GM23338 (cell line): Measurements from ENCODE around the gene DNASE2. TPM values are rescaled to one million over a fixed set of nuclear protein-coding genes. Genes with fewer than 3 reads are reported as not detected.
A peak's percentile ranks its signal among the peaks of the same experiment; 100 is the strongest.

Source experiments
- ATAC-seq: fragments of 200-7000 bp; cut with Tn5 transposase; 3 replicates; pipeline ENCODE4 v1.9.1; 2020
- DNase-seq: peaks from one replicate; pipeline ENCODE4 v3.0.0-alpha.2; 2015; ENCODE audit warnings: low spot score
- H2AFZ ChIP-seq: fragments of 200-600 bp; sonication (generic); 2 replicates; pipeline ENCODE4 v1.8.0; 2016; ENCODE audit warnings: antibody characterized with exemption, mild to moderate bottlenecking, moderate library complexity
- H3F3A ChIP-seq: fragments of 200-600 bp; sonication (generic); replicated peaks from 2 replicates; pipeline ENCODE4 v1.8.0; 2017; ENCODE audit warnings: antibody characterized with exemption, mixed run types, low read depth
- H3K27ac ChIP-seq: fragments of 200-600 bp; sonication (generic); 2 replicates; pipeline ENCODE4 v1.6.1; 2016; ENCODE audit warnings: low read depth
- H3K27me3 ChIP-seq: fragments of 200-600 bp; sonication (generic); 2 replicates; pipeline ENCODE4 v1.8.0; 2016; ENCODE audit warnings: mild to moderate bottlenecking, mixed run types, moderate library complexity; ENCODE audit not compliant: insufficient read depth
- H3K36me3 ChIP-seq: fragments of 200-600 bp; sonication (generic); 2 replicates; pipeline ENCODE4 v1.8.0; 2016; ENCODE audit warnings: mild to moderate bottlenecking; ENCODE audit not compliant: insufficient read depth
- H3K4me1 ChIP-seq: fragments of 200-600 bp; sonication (generic); 2 replicates; pipeline ENCODE4 v1.8.0; 2016; ENCODE audit warnings: mild to moderate bottlenecking, moderate library complexity; ENCODE audit not compliant: insufficient read depth
- H3K4me2 ChIP-seq: fragments of 200-600 bp; sonication (generic); 2 replicates; pipeline ENCODE4 v1.7.1; 2017; ENCODE audit warnings: mixed run types
- H3K4me3 ChIP-seq: fragments of 200-600 bp; sonication (generic); 2 replicates; pipeline ENCODE4 v1.6.1; 2016; ENCODE audit warnings: mixed run types
- H3K79me2 ChIP-seq: fragments of 200-600 bp; sonication (generic); replicated peaks from 2 replicates; pipeline ENCODE4 v1.8.0; 2017; ENCODE audit warnings: mild to moderate bottlenecking; ENCODE audit not compliant: insufficient read depth
- H3K9me2 ChIP-seq: fragments of 200-600 bp; sonication (generic); 2 replicates; pipeline ENCODE4 v1.8.0; 2017; ENCODE audit not compliant: insufficient read depth
- H4K20me1 ChIP-seq: fragments of 200-600 bp; sonication (generic); replicated peaks from 2 replicates; pipeline ENCODE4 v1.8.0; 2017; ENCODE audit warnings: mild to moderate bottlenecking; ENCODE audit not compliant: insufficient read depth
- H3K27ac Mint-ChIP-seq: 2 replicates; pipeline ENCODE4 v1.8.0; 2020; ENCODE audit warnings: inconsistent platforms, mild to moderate bottlenecking, moderate library complexity, mixed read lengths
- H3K27me3 Mint-ChIP-seq: 3 replicates; pipeline ENCODE4 v1.8.0; 2022; ENCODE audit warnings: low read depth, mild to moderate bottlenecking, moderate library complexity, mixed read lengths, inconsistent platforms; ENCODE audit not compliant: insufficient read depth, poor library complexity
- H3K36me3 Mint-ChIP-seq: 3 replicates; pipeline ENCODE4 v1.8.0; 2021; ENCODE audit warnings: low read depth, mild to moderate bottlenecking, inconsistent platforms, moderate library complexity, mixed read lengths
- H3K4me1 Mint-ChIP-seq: 3 replicates; pipeline ENCODE4 v1.8.0; 2020; ENCODE audit warnings: mild to moderate bottlenecking, inconsistent platforms, mixed read lengths
- H3K4me3 Mint-ChIP-seq: 3 replicates; pipeline ENCODE4 v1.8.0; 2021; ENCODE audit warnings: moderate library complexity, mild to moderate bottlenecking, inconsistent platforms, mixed read lengths
- H3K9me3 Mint-ChIP-seq: 3 replicates; pipeline ENCODE4 v1.8.0; 2020; ENCODE audit warnings: moderate library complexity, mild to moderate bottlenecking, inconsistent platforms, mixed read lengths
- CREB1 ChIP-seq: fragments of 250-450 bp; sonication (Bioruptor Pico); IDR thresholded peaks from 2 replicates; pipeline ENCODE4 v1.5.0; 2020; ENCODE audit warnings: low read depth, mild to moderate bottlenecking, moderate library complexity
- ETS1 ChIP-seq: IDR thresholded peaks from 2 replicates; pipeline ENCODE4 v1.6.1; 2016; ENCODE audit warnings: antibody characterized with exemption
- EZH2 ChIP-seq: fragments of 200-600 bp; sonication (generic); IDR thresholded peaks from one replicate; pipeline ENCODE4 v1.8.0; 2017; ENCODE audit warnings: antibody characterized with exemption, mild to moderate bottlenecking, low read depth; ENCODE audit not compliant: unreplicated experiment
- EZH2phosphoT487 ChIP-seq: fragments of 200-600 bp; sonication (generic); IDR thresholded peaks from one replicate; pipeline ENCODE4 v1.8.1; 2018; ENCODE audit warnings: antibody characterized with exemption; ENCODE audit not compliant: unreplicated experiment
- JUNB ChIP-seq: IDR thresholded peaks from one replicate; pipeline ENCODE4 v1.6.1; 2016; ENCODE audit warnings: antibody characterized with exemption; ENCODE audit not compliant: unreplicated experiment
- NANOG ChIP-seq: IDR thresholded peaks from 2 replicates; pipeline ENCODE4 v1.6.1; 2016; ENCODE audit warnings: antibody characterized with exemption, borderline replicate concordance
- POLR2AphosphoS5 ChIP-seq: IDR thresholded peaks from 2 replicates; pipeline ENCODE4 v1.6.1; 2016; ENCODE audit warnings: antibody characterized with exemption, low read depth
- REST ChIP-seq: IDR thresholded peaks from one replicate; pipeline ENCODE4 v1.6.1; 2018; ENCODE audit warnings: antibody characterized with exemption; ENCODE audit not compliant: unreplicated experiment
- STAT1 ChIP-seq: IDR thresholded peaks from one replicate; pipeline ENCODE4 v1.6.1; 2016; ENCODE audit warnings: antibody characterized with exemption; ENCODE audit not compliant: unreplicated experiment
- ZNF114 ChIP-seq: fragments of 250-450 bp; sonication (Bioruptor Pico); IDR thresholded peaks from 2 replicates; pipeline ENCODE4 v1.5.0; 2020; ENCODE audit warnings: mild to moderate bottlenecking, moderate library complexity
- ZNF331 ChIP-seq: fragments of 250-450 bp; sonication (Bioruptor Pico); IDR thresholded peaks from 2 replicates; pipeline ENCODE4 v1.5.0; 2020; ENCODE audit warnings: low read depth, mild to moderate bottlenecking, moderate library complexity
- polyA plus RNA-seq: library from polyadenylated mRNA; unstranded; fragments of >200 nt; fragmentation: Nextera tagmentation; extraction: Ambion mirVana; gene quantifications from 2 replicates; pipeline ENCODE4 v1.2.1, GENCODE V29; 2016
- total RNA-seq: library from RNA; depleted of rRNA; stranded (reverse); fragments of >200 nt; shearing (Covaris generic); gene quantifications from 2 replicates; pipeline ENCODE4 v1.2.3, GENCODE V29; 2014
- TF ChIP-seq, protein P1 (sequence below): fragments of 250-450 bp; sonication (Bioruptor Pico); IDR thresholded peaks from 2 replicates; pipeline ENCODE4 v1.5.0; 2020; ENCODE audit warnings: mild to moderate bottlenecking, moderate library complexity
- TF ChIP-seq, protein P2 (sequence below), 2 experiments: fragments of 200-600 bp in 1 of 2; sonication (generic) in 1 of 2; conservative IDR thresholded peaks; 2 replicates each; pipeline versions ENCODE4 v1.5.1 to v1.6.1; 2016 to 2017; ENCODE audit warnings: antibody characterized with exemption in 2 of 2, low read depth in 2 of 2, mild to moderate bottlenecking in 2 of 2, moderate library complexity in 1 of 2

DNASE2 gene
- total and polyA plus RNA-seq, 2 experiments from 2014 or later = 17.4 to 35.0 TPM

DNA sequence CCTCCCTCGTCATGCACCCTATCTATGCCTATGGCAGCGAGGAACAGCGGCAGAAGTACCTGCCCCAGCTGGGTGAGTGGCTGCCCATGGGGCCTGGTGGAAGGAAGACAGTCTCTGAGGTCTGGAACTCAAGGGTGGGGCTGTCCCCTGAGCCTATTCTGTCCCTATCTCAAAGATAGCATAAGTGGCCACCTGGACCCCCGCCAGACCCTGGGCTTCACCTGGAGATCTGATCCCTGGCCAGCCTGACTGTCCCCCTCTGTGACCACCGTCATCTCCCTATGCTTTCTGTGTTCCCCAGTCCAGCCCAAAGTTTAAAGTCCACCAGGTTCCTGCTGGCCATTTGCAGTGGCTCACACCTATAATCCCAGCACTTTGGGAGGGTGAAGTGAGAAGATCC lies 12.3 kb upstream of the DNASE2 start:
- DNase-seq = no peak
- Histone ChIP-seq H3K27ac (no peak overlapping the region), H4K20me1 (peaks cover 7% of the 10 kb centered on the region), H3F3A (peaks cover 9% of the 10 kb centered on the region), H3K9me2 (no peaks in the 10 kb centered on the region), H3K4me3 (no peak overlapping the region), H3K27me3 (no peaks in the 10 kb centered on the region), H3K79me2 (peaks cover 15% of the 10 kb centered on the region), H3K36me3 (peaks cover 16% of the 10 kb centered on the region), H3K4me2 (no peak overlapping the region), H3K4me1 (0 out of 2 replicates have a peak, but pooled peaks cover 6% of the 10 kb centered on the region), H2AFZ (no peak overlapping the region)
- Mint-ChIP-seq H3K27ac (no peak overlapping the region), H3K36me3 (peaks cover 43% of the 10 kb centered on the region), H3K4me3 (peak overlapping the region; percentile 53), H3K4me1 (peaks cover 3% of the 10 kb centered on the region; the same call in 1 of the 3 replicates), H3K27me3 (peaks cover 18% of the 10 kb centered on the region), H3K9me3 (no peaks in the 10 kb centered on the region; the same call in 2 of the 3 replicates)
- no peak for TF ChIP-seq EZH2phosphoT487
- no peak for TF ChIP-seq ZNF114
- no peak for TF ChIP-seq JUNB
- TF ChIP-seq, protein P1, sequence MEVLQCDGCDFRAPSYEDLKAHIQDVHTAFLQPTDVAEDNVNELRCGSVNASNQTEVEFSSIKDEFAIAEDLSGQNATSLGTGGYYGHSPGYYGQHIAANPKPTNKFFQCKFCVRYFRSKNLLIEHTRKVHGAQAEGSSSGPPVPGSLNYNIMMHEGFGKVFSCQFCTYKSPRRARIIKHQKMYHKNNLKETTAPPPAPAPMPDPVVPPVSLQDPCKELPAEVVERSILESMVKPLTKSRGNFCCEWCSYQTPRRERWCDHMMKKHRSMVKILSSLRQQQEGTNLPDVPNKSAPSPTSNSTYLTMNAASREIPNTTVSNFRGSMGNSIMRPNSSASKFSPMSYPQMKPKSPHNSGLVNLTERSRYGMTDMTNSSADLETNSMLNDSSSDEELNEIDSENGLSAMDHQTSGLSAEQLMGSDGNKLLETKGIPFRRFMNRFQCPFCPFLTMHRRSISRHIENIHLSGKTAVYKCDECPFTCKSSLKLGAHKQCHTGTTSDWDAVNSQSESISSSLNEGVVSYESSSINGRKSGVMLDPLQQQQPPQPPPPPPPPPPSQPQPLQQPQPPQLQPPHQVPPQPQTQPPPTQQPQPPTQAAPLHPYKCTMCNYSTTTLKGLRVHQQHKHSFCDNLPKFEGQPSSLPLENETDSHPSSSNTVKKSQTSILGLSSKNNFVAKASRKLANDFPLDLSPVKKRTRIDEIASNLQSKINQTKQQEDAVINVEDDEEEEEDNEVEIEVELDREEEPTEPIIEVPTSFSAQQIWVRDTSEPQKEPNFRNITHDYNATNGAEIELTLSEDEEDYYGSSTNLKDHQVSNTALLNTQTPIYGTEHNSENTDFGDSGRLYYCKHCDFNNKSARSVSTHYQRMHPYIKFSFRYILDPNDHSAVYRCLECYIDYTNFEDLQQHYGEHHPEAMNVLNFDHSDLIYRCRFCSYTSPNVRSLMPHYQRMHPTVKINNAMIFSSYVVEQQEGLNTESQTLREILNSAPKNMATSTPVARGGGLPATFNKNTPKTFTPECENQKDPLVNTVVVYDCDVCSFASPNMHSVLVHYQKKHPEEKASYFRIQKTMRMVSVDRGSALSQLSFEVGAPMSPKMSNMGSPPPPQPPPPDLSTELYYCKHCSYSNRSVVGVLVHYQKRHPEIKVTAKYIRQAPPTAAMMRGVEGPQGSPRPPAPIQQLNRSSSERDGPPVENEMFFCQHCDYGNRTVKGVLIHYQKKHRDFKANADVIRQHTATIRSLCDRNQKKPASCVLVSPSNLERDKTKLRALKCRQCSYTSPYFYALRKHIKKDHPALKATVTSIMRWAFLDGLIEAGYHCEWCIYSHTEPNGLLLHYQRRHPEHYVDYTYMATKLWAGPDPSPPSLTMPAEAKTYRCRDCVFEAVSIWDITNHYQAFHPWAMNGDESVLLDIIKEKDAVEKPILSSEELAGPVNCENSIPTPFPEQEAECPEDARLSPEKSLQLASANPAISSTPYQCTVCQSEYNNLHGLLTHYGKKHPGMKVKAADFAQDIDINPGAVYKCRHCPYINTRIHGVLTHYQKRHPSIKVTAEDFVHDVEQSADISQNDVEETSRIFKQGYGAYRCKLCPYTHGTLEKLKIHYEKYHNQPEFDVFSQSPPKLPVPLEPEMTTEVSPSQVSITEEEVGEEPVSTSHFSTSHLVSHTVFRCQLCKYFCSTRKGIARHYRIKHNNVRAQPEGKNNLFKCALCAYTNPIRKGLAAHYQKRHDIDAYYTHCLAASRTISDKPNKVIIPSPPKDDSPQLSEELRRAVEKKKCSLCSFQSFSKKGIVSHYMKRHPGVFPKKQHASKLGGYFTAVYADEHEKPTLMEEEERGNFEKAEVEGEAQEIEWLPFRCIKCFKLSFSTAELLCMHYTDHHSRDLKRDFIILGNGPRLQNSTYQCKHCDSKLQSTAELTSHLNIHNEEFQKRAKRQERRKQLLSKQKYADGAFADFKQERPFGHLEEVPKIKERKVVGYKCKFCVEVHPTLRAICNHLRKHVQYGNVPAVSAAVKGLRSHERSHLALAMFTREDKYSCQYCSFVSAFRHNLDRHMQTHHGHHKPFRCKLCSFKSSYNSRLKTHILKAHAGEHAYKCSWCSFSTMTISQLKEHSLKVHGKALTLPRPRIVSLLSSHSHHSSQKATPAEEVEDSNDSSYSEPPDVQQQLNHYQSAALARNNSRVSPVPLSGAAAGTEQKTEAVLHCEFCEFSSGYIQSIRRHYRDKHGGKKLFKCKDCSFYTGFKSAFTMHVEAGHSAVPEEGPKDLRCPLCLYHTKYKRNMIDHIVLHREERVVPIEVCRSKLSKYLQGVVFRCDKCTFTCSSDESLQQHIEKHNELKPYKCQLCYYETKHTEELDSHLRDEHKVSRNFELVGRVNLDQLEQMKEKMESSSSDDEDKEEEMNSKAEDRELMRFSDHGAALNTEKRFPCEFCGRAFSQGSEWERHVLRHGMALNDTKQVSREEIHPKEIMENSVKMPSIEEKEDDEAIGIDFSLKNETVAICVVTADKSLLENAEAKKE (CRISPR knock-in tag) = no peak
- TF ChIP-seq NANOG = no peak
- no peak for TF ChIP-seq ZNF331 (CRISPR knock-in tag)
- no peak for TF ChIP-seq EZH2
- no peak for TF ChIP-seq STAT1
- TF ChIP-seq CREB1 (CRISPR knock-in tag) = no peak
- no peak for TF ChIP-seq ETS1
- no peak for TF ChIP-seq REST
- no peak for TF ChIP-seq POLR2AphosphoS5
- TF ChIP-seq, protein P2, sequence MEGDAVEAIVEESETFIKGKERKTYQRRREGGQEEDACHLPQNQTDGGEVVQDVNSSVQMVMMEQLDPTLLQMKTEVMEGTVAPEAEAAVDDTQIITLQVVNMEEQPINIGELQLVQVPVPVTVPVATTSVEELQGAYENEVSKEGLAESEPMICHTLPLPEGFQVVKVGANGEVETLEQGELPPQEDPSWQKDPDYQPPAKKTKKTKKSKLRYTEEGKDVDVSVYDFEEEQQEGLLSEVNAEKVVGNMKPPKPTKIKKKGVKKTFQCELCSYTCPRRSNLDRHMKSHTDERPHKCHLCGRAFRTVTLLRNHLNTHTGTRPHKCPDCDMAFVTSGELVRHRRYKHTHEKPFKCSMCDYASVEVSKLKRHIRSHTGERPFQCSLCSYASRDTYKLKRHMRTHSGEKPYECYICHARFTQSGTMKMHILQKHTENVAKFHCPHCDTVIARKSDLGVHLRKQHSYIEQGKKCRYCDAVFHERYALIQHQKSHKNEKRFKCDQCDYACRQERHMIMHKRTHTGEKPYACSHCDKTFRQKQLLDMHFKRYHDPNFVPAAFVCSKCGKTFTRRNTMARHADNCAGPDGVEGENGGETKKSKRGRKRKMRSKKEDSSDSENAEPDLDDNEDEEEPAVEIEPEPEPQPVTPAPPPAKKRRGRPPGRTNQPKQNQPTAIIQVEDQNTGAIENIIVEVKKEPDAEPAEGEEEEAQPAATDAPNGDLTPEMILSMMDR (conservative IDR thresholded peaks at IDR 0.05; ENCODE audit: low read depth in 2 of 2) = no peak
- no peak for ATAC-seq
